SK-N-SH treated with all-trans-retinoic acid at 6 μM for 48 hours (cell line): ENCODE measurements around the gene GATA6.

ENCODE experiments used
- ATAC-seq: fragments of 200-7000 bp; cut with Tn5 transposase; 3 replicates; pipeline ENCODE4 v1.9.1; 2020; ENCODE audit warnings: mild to moderate bottlenecking, moderate library complexity
- ARNTL ChIP-seq: fragments of 450-650 bp; formaldehyde crosslinking; IDR thresholded peaks from 2 replicates; pipeline ENCODE4 v1.5.0; 2020; ENCODE audit warnings: low read depth, mild to moderate bottlenecking, moderate library complexity, borderline replicate concordance
- BACH2 ChIP-seq: fragments of 250-450 bp; sonication (Bioruptor Pico); IDR thresholded peaks from 2 replicates; pipeline ENCODE4 v1.9.0; 2021; ENCODE audit warnings: mild to moderate bottlenecking, borderline replicate concordance
- CSDC2 ChIP-seq: fragments of 250-450 bp; sonication (Bioruptor Pico); IDR thresholded peaks from 2 replicates; pipeline ENCODE4 v1.5.0; 2020; ENCODE audit warnings: mild to moderate bottlenecking, moderate library complexity
- ESRRG ChIP-seq: fragments of 250-450 bp; sonication (Bioruptor Pico); IDR thresholded peaks from 2 replicates; pipeline ENCODE4 v1.6.1; 2021; ENCODE audit warnings: mild to moderate bottlenecking
- GLIS3 ChIP-seq: fragments of 250-450 bp; sonication (Bioruptor Pico); IDR thresholded peaks from 2 replicates; pipeline ENCODE4 v1.5.0; 2020; ENCODE audit warnings: mild to moderate bottlenecking, moderate library complexity
- ISL1 ChIP-seq: fragments of 250-450 bp; sonication (Bioruptor Pico); IDR thresholded peaks from 2 replicates; pipeline ENCODE4 v2.1.2; 2022; ENCODE audit warnings: mild to moderate bottlenecking, moderate library complexity
- OSR1 ChIP-seq: fragments of 250-450 bp; sonication (Bioruptor Pico); IDR thresholded peaks from 2 replicates; pipeline ENCODE4 v1.8.0; 2022; ENCODE audit warnings: moderate library complexity, mild to moderate bottlenecking, inconsistent platforms
- PPARA ChIP-seq: fragments of 250-450 bp; sonication (Bioruptor Pico); IDR thresholded peaks from 2 replicates; pipeline ENCODE4 v1.5.0; 2020; ENCODE audit warnings: mild to moderate bottlenecking, borderline replicate concordance
- RARB ChIP-seq: fragments of 250-450 bp; sonication (Bioruptor Pico); IDR thresholded peaks from 2 replicates; pipeline ENCODE4 v1.8.0; 2021; ENCODE audit warnings: mild to moderate bottlenecking, moderate library complexity
- SNAI2 ChIP-seq: fragments of 250-450 bp; sonication (Bioruptor Pico); IDR thresholded peaks from 2 replicates; pipeline ENCODE4 v1.5.0; 2020; ENCODE audit warnings: mild to moderate bottlenecking, moderate library complexity
- TCF4 ChIP-seq: fragments of 250-450 bp; sonication (Bioruptor Pico); IDR thresholded peaks from 2 replicates; pipeline ENCODE4 v1.8.0; 2021; ENCODE audit warnings: mild to moderate bottlenecking, moderate library complexity, borderline replicate concordance
- TOX ChIP-seq: fragments of 250-450 bp; sonication (Bioruptor Pico); IDR thresholded peaks from 2 replicates; pipeline ENCODE4 v1.8.0; 2021; ENCODE audit warnings: mild to moderate bottlenecking, moderate library complexity, borderline replicate concordance
- ZC3H10 ChIP-seq: fragments of 250-450 bp; sonication (Bioruptor Pico); IDR thresholded peaks from 2 replicates; pipeline ENCODE4 v1.5.1; 2021; ENCODE audit warnings: mild to moderate bottlenecking, moderate library complexity
- ZFP3 ChIP-seq: fragments of 250-450 bp; sonication (Bioruptor Pico); IDR thresholded peaks from 2 replicates; pipeline ENCODE4 v1.5.0; 2020; ENCODE audit warnings: mild to moderate bottlenecking, moderate library complexity
- ZFP30 ChIP-seq: fragments of 450-650 bp; formaldehyde crosslinking; IDR thresholded peaks from 2 replicates; pipeline ENCODE4 v1.5.0; 2022; ENCODE audit warnings: mild to moderate bottlenecking, moderate library complexity
- ZNF565 ChIP-seq: fragments of 450-650 bp; formaldehyde crosslinking; conservative IDR thresholded peaks from 2 replicates; pipeline ENCODE4 v1.5.0; 2020; ENCODE audit warnings: low read depth, mild to moderate bottlenecking, moderate library complexity
- ZNF70 ChIP-seq: fragments of 450-650 bp; formaldehyde crosslinking; IDR thresholded peaks from 2 replicates; pipeline ENCODE4 v1.5.0; 2020; ENCODE audit warnings: mild to moderate bottlenecking, moderate library complexity
- ZNF8 ChIP-seq: fragments of 450-650 bp; formaldehyde crosslinking; IDR thresholded peaks from 2 replicates; pipeline ENCODE4 v1.5.0; 2020; ENCODE audit warnings: mild to moderate bottlenecking, moderate library complexity
- TF ChIP-seq, protein P1 (sequence below): fragments of 250-450 bp; sonication (Bioruptor Pico); IDR thresholded peaks from 2 replicates; pipeline ENCODE4 v1.5.1; 2020; ENCODE audit warnings: low read depth, mild to moderate bottlenecking, moderate library complexity
- TF ChIP-seq, protein P2 (sequence below): fragments of 250-450 bp; sonication (Bioruptor Pico); IDR thresholded peaks from 2 replicates; pipeline ENCODE4 v1.8.0; 2020; ENCODE audit warnings: mild to moderate bottlenecking, moderate library complexity, borderline replicate concordance
- TF ChIP-seq, protein P3 (sequence below): fragments of 250-450 bp; sonication (Bioruptor Pico); IDR thresholded peaks from 2 replicates; pipeline ENCODE4 v1.8.0; 2021; ENCODE audit warnings: low read depth, mild to moderate bottlenecking, moderate library complexity, borderline replicate concordance
- TF ChIP-seq, protein P4 (sequence below): fragments of 250-450 bp; sonication (Bioruptor Pico); IDR thresholded peaks from 2 replicates; pipeline ENCODE4 v1.5.1; 2021; ENCODE audit warnings: mild to moderate bottlenecking, moderate library complexity
- TF ChIP-seq, protein P5 (sequence below): fragments of 250-450 bp; sonication (Bioruptor Pico); IDR thresholded peaks from 2 replicates; pipeline ENCODE4 v1.5.0; 2020; ENCODE audit warnings: mild to moderate bottlenecking, moderate library complexity

The GATA6 gene

DNA sequence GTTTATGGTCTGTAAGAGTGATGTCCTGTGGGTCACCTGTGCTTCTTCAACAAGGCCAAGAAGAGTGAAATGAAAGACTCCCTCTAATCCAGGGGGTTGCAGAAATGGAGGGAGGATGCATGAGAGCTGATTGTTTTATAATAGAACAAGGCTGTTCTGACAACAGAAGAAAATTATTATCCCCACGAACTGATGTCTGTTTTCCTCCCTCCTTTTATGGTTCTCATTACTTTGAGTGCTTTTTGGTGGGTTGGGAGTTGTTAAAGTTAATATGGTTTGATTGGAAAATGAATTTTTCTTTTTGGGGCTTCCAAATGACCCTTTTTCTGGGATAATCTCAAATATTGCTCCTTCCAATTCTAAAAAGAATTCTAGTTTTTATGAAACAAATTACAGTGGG lies 33.6 kb downstream of the GATA6 start:
- no peak for TF ChIP-seq ISL1 (CRISPR knock-in tag)
- ATAC-seq: no peak

DNA sequence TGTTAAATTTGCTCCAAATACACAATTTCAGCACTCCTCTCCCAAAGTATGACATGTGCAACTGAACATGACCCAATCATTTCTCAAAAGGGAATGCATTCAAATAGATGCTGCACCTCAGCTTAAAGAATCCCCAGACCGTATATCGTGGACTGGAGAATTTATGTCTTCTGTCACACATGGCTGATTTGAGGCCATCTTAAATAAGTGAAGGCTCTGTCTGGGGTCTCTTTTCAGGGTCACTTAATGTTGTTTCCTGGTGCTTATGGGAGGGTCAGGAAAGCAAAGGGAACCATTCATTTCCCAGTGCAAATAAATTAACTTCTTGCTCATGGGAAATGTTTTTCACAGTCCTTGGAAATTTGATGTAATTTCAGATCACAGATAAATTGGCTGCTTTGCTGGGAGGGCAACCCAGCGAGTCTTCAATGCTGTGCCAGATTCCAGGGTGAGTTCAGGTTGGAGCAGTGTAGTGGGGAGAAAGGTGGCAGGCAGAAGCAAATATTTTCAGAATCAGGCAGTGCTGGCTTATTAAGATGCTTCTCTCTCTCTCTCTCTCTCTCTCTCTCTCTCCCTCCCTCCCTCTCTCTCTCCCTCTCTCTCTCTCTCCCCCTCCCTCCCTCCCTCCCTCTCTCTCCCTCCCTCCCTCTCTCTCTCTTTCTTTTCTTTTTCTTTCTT lies 34.3 kb downstream of the GATA6 start:
- ATAC-seq: no peak
- TF ChIP-seq RARB (CRISPR knock-in tag) (no peak), CSDC2 (CRISPR knock-in tag) (no peak), ZFP30 (CRISPR knock-in tag) (no peak), SNAI2 (no peak)

DNA sequence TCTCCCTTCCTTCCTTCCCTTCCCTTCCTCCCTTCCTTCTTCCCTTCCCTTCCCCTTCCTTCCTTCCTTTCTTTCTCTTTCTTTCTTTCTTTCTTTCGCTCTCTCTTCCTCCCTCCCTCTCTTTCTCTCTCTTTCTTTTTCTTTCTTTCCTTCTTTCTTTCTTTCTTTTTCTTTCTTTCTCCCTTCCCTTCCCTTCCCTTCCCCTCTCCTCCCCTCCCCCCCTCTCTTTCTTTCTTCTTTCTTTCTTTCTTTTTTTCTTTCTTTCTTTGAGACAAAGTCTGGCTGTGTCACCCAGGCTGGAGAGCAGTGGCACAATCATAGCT lies 34.8 kb downstream of the GATA6 start:
- ATAC-seq: no peak
- TF ChIP-seq TOX (CRISPR knock-in tag) (no peak), ZNF8 (CRISPR knock-in tag) (no peak), ESRRG (no peak), GLIS3 (CRISPR knock-in tag) (no peak), SNAI2 (no peak), BACH2 (CRISPR knock-in tag) (no peak), ZFP30 (CRISPR knock-in tag) (no peak), ARNTL (CRISPR knock-in tag) (no peak), ISL1 (CRISPR knock-in tag) (no peak), RARB (CRISPR knock-in tag) (no peak), ZC3H10 (CRISPR knock-in tag) (no peak), ZNF70 (CRISPR knock-in tag) (no peak), CSDC2 (CRISPR knock-in tag) (no peak), ZNF565 (CRISPR knock-in tag) (no peak), TCF4 (CRISPR knock-in tag) (no peak)
- TF ChIP-seq, protein P1, sequence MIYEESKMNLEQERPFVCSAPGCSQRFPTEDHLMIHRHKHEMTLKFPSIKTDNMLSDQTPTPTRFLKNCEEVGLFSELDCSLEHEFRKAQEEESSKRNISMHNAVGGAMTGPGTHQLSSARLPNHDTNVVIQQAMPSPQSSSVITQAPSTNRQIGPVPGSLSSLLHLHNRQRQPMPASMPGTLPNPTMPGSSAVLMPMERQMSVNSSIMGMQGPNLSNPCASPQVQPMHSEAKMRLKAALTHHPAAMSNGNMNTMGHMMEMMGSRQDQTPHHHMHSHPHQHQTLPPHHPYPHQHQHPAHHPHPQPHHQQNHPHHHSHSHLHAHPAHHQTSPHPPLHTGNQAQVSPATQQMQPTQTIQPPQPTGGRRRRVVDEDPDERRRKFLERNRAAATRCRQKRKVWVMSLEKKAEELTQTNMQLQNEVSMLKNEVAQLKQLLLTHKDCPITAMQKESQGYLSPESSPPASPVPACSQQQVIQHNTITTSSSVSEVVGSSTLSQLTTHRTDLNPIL (CRISPR knock-in tag): no peak
- TF ChIP-seq, protein P2, sequence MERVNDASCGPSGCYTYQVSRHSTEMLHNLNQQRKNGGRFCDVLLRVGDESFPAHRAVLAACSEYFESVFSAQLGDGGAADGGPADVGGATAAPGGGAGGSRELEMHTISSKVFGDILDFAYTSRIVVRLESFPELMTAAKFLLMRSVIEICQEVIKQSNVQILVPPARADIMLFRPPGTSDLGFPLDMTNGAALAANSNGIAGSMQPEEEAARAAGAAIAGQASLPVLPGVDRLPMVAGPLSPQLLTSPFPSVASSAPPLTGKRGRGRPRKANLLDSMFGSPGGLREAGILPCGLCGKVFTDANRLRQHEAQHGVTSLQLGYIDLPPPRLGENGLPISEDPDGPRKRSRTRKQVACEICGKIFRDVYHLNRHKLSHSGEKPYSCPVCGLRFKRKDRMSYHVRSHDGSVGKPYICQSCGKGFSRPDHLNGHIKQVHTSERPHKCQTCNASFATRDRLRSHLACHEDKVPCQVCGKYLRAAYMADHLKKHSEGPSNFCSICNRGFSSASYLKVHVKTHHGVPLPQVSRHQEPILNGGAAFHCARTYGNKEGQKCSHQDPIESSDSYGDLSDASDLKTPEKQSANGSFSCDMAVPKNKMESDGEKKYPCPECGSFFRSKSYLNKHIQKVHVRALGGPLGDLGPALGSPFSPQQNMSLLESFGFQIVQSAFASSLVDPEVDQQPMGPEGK (CRISPR knock-in tag): no peak
- TF ChIP-seq, protein P3, sequence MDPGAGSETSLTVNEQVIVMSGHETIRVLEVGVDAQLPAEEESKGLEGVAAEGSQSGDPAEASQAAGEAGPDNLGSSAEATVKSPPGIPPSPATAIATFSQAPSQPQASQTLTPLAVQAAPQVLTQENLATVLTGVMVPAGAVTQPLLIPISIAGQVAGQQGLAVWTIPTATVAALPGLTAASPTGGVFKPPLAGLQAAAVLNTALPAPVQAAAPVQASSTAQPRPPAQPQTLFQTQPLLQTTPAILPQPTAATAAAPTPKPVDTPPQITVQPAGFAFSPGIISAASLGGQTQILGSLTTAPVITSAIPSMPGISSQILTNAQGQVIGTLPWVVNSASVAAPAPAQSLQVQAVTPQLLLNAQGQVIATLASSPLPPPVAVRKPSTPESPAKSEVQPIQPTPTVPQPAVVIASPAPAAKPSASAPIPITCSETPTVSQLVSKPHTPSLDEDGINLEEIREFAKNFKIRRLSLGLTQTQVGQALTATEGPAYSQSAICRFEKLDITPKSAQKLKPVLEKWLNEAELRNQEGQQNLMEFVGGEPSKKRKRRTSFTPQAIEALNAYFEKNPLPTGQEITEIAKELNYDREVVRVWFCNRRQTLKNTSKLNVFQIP (CRISPR knock-in tag): no peak
- TF ChIP-seq, protein P4, sequence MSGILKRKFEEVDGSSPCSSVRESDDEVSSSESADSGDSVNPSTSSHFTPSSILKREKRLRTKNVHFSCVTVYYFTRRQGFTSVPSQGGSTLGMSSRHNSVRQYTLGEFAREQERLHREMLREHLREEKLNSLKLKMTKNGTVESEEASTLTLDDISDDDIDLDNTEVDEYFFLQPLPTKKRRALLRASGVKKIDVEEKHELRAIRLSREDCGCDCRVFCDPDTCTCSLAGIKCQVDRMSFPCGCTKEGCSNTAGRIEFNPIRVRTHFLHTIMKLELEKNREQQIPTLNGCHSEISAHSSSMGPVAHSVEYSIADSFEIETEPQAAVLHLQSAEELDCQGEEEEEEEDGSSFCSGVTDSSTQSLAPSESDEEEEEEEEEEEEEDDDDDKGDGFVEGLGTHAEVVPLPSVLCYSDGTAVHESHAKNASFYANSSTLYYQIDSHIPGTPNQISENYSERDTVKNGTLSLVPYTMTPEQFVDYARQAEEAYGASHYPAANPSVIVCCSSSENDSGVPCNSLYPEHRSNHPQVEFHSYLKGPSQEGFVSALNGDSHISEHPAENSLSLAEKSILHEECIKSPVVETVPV (CRISPR knock-in tag): no peak
- TF ChIP-seq, all 23 proteins: peak for 0

DNA sequence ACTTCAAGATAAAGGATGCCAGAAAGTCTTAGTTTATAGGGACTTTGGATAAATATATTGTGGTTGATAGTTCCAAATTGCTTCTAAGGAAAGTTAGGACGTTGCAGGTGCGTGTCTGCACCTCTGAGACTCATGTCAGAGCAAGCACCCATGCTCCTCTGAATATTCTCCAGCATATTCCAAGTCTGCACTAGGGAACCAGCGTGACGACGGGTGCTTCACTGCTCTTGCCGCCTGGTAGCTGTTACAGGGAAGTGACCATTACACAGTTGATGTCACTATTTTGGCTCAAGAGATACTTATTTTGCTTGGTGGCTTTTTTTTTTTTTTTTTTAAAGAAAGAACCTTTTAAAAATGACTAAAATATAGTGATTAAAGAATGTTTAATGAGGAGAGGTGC lies 35.6 kb downstream of the GATA6 start:
- TF ChIP-seq TOX (CRISPR knock-in tag) (no peak), OSR1 (no peak), CSDC2 (CRISPR knock-in tag) (no peak), BACH2 (CRISPR knock-in tag) (no peak), ZFP3 (no peak), ARNTL (CRISPR knock-in tag) (no peak), SNAI2 (no peak), ZFP30 (CRISPR knock-in tag) (no peak), PPARA (CRISPR knock-in tag) (no peak), ESRRG (no peak), ISL1 (CRISPR knock-in tag) (no peak)
- TF ChIP-seq, protein P4 (CRISPR knock-in tag): no peak
- TF ChIP-seq, protein P5, sequence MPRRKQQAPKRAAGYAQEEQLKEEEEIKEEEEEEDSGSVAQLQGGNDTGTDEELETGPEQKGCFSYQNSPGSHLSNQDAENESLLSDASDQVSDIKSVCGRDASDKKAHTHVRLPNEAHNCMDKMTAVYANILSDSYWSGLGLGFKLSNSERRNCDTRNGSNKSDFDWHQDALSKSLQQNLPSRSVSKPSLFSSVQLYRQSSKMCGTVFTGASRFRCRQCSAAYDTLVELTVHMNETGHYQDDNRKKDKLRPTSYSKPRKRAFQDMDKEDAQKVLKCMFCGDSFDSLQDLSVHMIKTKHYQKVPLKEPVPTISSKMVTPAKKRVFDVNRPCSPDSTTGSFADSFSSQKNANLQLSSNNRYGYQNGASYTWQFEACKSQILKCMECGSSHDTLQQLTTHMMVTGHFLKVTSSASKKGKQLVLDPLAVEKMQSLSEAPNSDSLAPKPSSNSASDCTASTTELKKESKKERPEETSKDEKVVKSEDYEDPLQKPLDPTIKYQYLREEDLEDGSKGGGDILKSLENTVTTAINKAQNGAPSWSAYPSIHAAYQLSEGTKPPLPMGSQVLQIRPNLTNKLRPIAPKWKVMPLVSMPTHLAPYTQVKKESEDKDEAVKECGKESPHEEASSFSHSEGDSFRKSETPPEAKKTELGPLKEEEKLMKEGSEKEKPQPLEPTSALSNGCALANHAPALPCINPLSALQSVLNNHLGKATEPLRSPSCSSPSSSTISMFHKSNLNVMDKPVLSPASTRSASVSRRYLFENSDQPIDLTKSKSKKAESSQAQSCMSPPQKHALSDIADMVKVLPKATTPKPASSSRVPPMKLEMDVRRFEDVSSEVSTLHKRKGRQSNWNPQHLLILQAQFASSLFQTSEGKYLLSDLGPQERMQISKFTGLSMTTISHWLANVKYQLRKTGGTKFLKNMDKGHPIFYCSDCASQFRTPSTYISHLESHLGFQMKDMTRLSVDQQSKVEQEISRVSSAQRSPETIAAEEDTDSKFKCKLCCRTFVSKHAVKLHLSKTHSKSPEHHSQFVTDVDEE (CRISPR knock-in tag): no peak
- TF ChIP-seq, protein P3 (CRISPR knock-in tag): no peak
- no peak for ATAC-seq
